Keratinocyte (primary cell): Measurements from ENCODE around the gene SARNP. TPM values are rescaled to one million over a fixed set of nuclear protein-coding genes. Genes with fewer than 3 reads are reported as not detected.

Experiments
- DNase-seq: peaks from one replicate; pipeline ENCODE4 v3.0.0-alpha.2; 2011; ENCODE audit warnings: low read depth, missing footprints, low spot score
- FAIRE-seq: peaks from 2 replicates; lab custom pipeline; 2011; peaks lifted over from hg19 to GRCh38; lab: Jason Lieb, UNC
- H2AFZ ChIP-seq: 2 replicates; pipeline ENCODE4 v1.6.0; 2012; ENCODE audit warnings: low read length, control low read depth, inconsistent platforms; ENCODE audit not compliant: control insufficient read depth
- H3K27ac ChIP-seq: 2 replicates; pipeline ENCODE4 v1.5.1; 2011; ENCODE audit warnings: low read length; ENCODE audit not compliant: control insufficient read depth, insufficient read depth
- H3K27me3 ChIP-seq: 3 replicates; pipeline ENCODE4 v1.6.0; 2011; ENCODE audit warnings: low read length; ENCODE audit not compliant: control insufficient read depth, insufficient read depth; ENCODE audit errors: extremely low read depth
- H3K36me3 ChIP-seq, 2 experiments: 2 replicates in 1 of 2; 3 replicates in 1 of 2; pipeline ENCODE4 v1.5.1; 2011; ENCODE audit warnings: low read length in 2 of 2, mild to moderate bottlenecking in 1 of 2; ENCODE audit not compliant: control insufficient read depth in 2 of 2, insufficient read depth in 2 of 2; ENCODE audit errors: extremely low read depth in 1 of 2
- H3K4me1 ChIP-seq: 3 replicates; pipeline ENCODE4 v1.5.1; 2011; ENCODE audit warnings: low read length; ENCODE audit not compliant: control insufficient read depth, insufficient read depth; ENCODE audit errors: extremely low read depth
- H3K4me2 ChIP-seq: 3 replicates; pipeline ENCODE4 v1.6.0; 2011; ENCODE audit warnings: low read depth, low read length; ENCODE audit not compliant: control insufficient read depth, insufficient read depth; ENCODE audit errors: extremely low read depth
- H3K4me3 ChIP-seq, 3 experiments: fragments of 200-600 bp in 1 of 3; sonication (generic) in 1 of 3; 2 replicates in 2 of 3; 3 replicates in 1 of 3; pipeline ENCODE4 v1.5.1; 2011 to 2016; ENCODE audit warnings: low read length in 3 of 3, mild to moderate bottlenecking in 3 of 3, control low read depth in 2 of 3, inconsistent platforms in 1 of 3, low read depth in 1 of 3, mixed read lengths in 1 of 3, mixed run types in 1 of 3, moderate library complexity in 1 of 3; ENCODE audit not compliant: control insufficient read depth in 2 of 3, insufficient read depth in 2 of 3; ENCODE audit errors: extremely low read depth in 1 of 3
- H3K79me2 ChIP-seq: 2 replicates; pipeline ENCODE4 v1.6.0; 2012; ENCODE audit warnings: low read length; ENCODE audit not compliant: control insufficient read depth, insufficient read depth
- H3K9ac ChIP-seq: 3 replicates; pipeline ENCODE4 v1.6.0; 2011; ENCODE audit warnings: low read length; ENCODE audit not compliant: control insufficient read depth, insufficient read depth; ENCODE audit errors: extremely low read depth
- H3K9me1 ChIP-seq: 3 replicates; pipeline ENCODE4 v1.6.0; 2011; ENCODE audit warnings: low read length; ENCODE audit not compliant: control insufficient read depth, insufficient read depth; ENCODE audit errors: extremely low read depth
- H3K9me3 ChIP-seq: 2 replicates; pipeline ENCODE4 v1.5.1; 2012; ENCODE audit warnings: low read depth, low read length; ENCODE audit not compliant: control insufficient read depth
- H4K20me1 ChIP-seq: 3 replicates; pipeline ENCODE4 v1.6.0; 2011; ENCODE audit warnings: low read length; ENCODE audit not compliant: control insufficient read depth, insufficient read depth; ENCODE audit errors: extremely low read depth
- CTCF ChIP-seq, 3 experiments: IDR thresholded peaks in 1 of 3; conservative IDR thresholded peaks in 1 of 3; optimal IDR thresholded peaks in 1 of 3; 2 replicates in 2 of 3; 3 replicates in 1 of 3; pipeline versions ENCODE3 to v1.5.1; 2011; ENCODE audit warnings: low read length in 3 of 3, mild to moderate bottlenecking in 3 of 3, moderate library complexity in 2 of 3, control low read depth in 1 of 3, inconsistent platforms in 1 of 3; ENCODE audit not compliant: insufficient read depth in 2 of 3; ENCODE audit errors: extremely low read depth in 1 of 3
- EZH2 ChIP-seq: IDR thresholded peaks from one replicate; pipeline ENCODE4 v1.6.1; 2012; ENCODE audit warnings: inconsistent platforms, mild to moderate bottlenecking, low read length, moderate library complexity
- dilution Hi-C: fragments of 300-500 bp; cut with MboI; formaldehyde crosslinking; loops from one replicate; pipeline ENCODE4 v1.7.0; 2020; ENCODE audit warnings: low sequenced_read_pairs; ENCODE audit not compliant: extremely low pct_ligation_motif_present
- polyA plus RNA-seq, 5 experiments: library from polyadenylated mRNA; depleted of rRNA in 3 of 5; stranded (reverse) in 3 of 5; stranded (forward) in 1 of 5; unstranded in 1 of 5; fragments of >200 nt; gene quantifications; 1 replicate in 1 of 5; 2 replicates in 3 of 5; 3 replicates in 1 of 5; pipeline versions ENCODE4 v1.2.1 to v1.2.3, GENCODE V29; 2011 to 2012; ENCODE audit warnings: missing spikeins in 2 of 5, low read depth in 1 of 5, low replicate concordance in 1 of 5

The SARNP gene
- polyA plus RNA-seq, 1 donor (not counting 4 experiments of a cell fraction or from before 2014, with no cell fraction given), result 168 TPM

- no peak for FAIRE-seq
- no peak for TF ChIP-seq EZH2
- no peak for TF ChIP-seq CTCF (optimal IDR thresholded peaks at IDR 0.05 in 1 of 3, IDR thresholded peaks at IDR 0.05 in 1 of 3, conservative IDR thresholded peaks at IDR 0.05 in 1 of 3; ENCODE audit: extremely low read depth in 1 of 3, insufficient read depth in 2 of 3, low read length in 3 of 3)
- peaks cover 5% of the 10 kb centered on the region for H4K20me1 ChIP-seq
- DNase-seq, result no peak
- no peak overlapping the region for H3K4me3 ChIP-seq
- H3K9me1 ChIP-seq, result no peaks in the 10 kb centered on the region
- H3K79me2 ChIP-seq, result peaks cover 96% of the 10 kb centered on the region
- H2AFZ ChIP-seq, result no peak overlapping the region
- no peaks in the 10 kb centered on the region for H3K27me3 ChIP-seq
- no peak overlapping the region for H3K27ac ChIP-seq
- dilution Hi-C loops, result no loop called here
- H3K9me3 ChIP-seq, result no peaks in the 10 kb centered on the region
- no peaks in the 10 kb centered on the region for H3K4me1 ChIP-seq
- H3K36me3 ChIP-seq, result peaks cover 5 to 10% of the 10 kb centered on the region in 2 experiments
- no peak overlapping the region for H3K9ac ChIP-seq
- no peak overlapping the region for H3K4me2 ChIP-seq
Measured at GRCh38 chr12:55809274-55809673, 8.2 kb downstream of the SARNP start.

GRCh38 chr12:55806982-55807381 is 10.5 kb downstream of the SARNP start:
- Histone ChIP-seq H3K27ac (no peak overlapping the region), H3K9me1 (no peaks in the 10 kb centered on the region), H3K4me2 (no peak overlapping the region), H4K20me1 (peaks cover 5% of the 10 kb centered on the region), H3K4me3 (no peak overlapping the region), H2AFZ (no peak overlapping the region), H3K27me3 (no peaks in the 10 kb centered on the region), H3K4me1 (no peaks in the 10 kb centered on the region), H3K79me2 (peaks cover 90% of the 10 kb centered on the region), H3K9me3 (no peaks in the 10 kb centered on the region), H3K36me3 (peaks cover 8 to 18% of the 10 kb centered on the region in 2 experiments), H3K9ac (no peak overlapping the region)
- FAIRE-seq (no peak), DNase-seq (no peak)
- no peak for TF ChIP-seq CTCF (optimal IDR thresholded peaks at IDR 0.05 in 1 of 3, IDR thresholded peaks at IDR 0.05 in 1 of 3, conservative IDR thresholded peaks at IDR 0.05 in 1 of 3; ENCODE audit: extremely low read depth in 1 of 3, insufficient read depth in 2 of 3, low read length in 3 of 3)
- no peak for TF ChIP-seq EZH2
- dilution Hi-C loops, result no loop called here
